ENCODE results near the gene CDCP1. TPM values are rescaled to one million over a fixed set of nuclear protein-coding genes. Genes with fewer than 3 reads are reported as not detected.
A peak's percentile ranks its signal among the peaks of the same experiment; 100 is the strongest.

Gene CDCP1
- total RNA-seq, 5 donors from 2014 or later (not counting 1 experiment from before 2014, with no cell fraction given) = 0.36 to 1.7 (median 0.55) TPM

- DNase-seq (peak; percentile 64 to 85 (median 73)), ATAC-seq (replicated peaks in 1 of 4) (peak; percentile 100)
- CTCF ChIA-PET = interaction anchor here (0.5 to 1.7 kb wide), 5 partner anchors 42 to 767 kb away, joined by 3 to 6 read pairs (median 4); no protein-coding TSS in a partner anchor
- H3K27ac Mint-ChIP-seq = peak overlapping the region; percentile 92 to 95
- H3K4me3 Mint-ChIP-seq = peak overlapping the region; percentile 48 to 69 (median 64)
- POLR2A ChIA-PET = no interaction called here
- H3K4me1 Mint-ChIP-seq = peaks cover 24 to 31% (median 30%) of the 10 kb centered on the region in 3 donors
- H3K4me1 ChIP-seq (ENCODE audit: control insufficient read depth in 1 of 2, extremely low read depth in 1 of 2, insufficient read depth in 2 of 2, low read length in 2 of 2) = peaks cover 16 to 17% of the 10 kb centered on the region in 2 experiments
- no peaks in the 10 kb centered on the region for H3K36me3 ChIP-seq (ENCODE audit: control insufficient read depth in 2 of 2, extremely low read depth in 1 of 2, insufficient read depth in 1 of 2, low read length in 1 of 2)
- H3K9me3 Mint-ChIP-seq = peaks cover 0 to 6% (median 0%) of the 10 kb centered on the region in 3 donors
- H3K27ac ChIP-seq (ENCODE audit: low read length) = peak overlapping the region; percentile 62
- H3K27me3 Mint-ChIP-seq = peaks cover 0 to 2% of the 10 kb centered on the region in 2 donors
- no peaks in the 10 kb centered on the region for H3K36me3 Mint-ChIP-seq
- peaks cover 0 to 3% of the 10 kb centered on the region in 2 experiments for H3K27me3 ChIP-seq (replicated peaks in 1 of 2; ENCODE audit: control insufficient read depth in 2 of 2, extremely low read depth in 1 of 2, insufficient read depth in 2 of 2, low read length in 1 of 2)
- no peaks in the 10 kb centered on the region for H3K9me3 ChIP-seq
- H3K4me3 ChIP-seq (ENCODE audit: control insufficient read depth in 1 of 2, extremely low read depth in 1 of 2, low read length in 1 of 2) = peak overlapping the region; percentile 15 to 26
- 2% methylated on average over 16 of the region's 23 CpGs for WGBS (ENCODE audit: insufficient coverage)
Measured at GRCh38 chr3:45167011-45167911, 21.1 kb upstream of the CDCP1 start.

- DNase-seq (no peak), ATAC-seq (replicated peaks in 1 of 4) (no peak)
- no peaks in the 10 kb centered on the region for H3K9me3 ChIP-seq
- WGBS (ENCODE audit: insufficient coverage) = 95% methylated on average over 2 of the region's 3 CpGs
- peaks cover 16 to 17% of the 10 kb centered on the region in 2 experiments for H3K4me1 ChIP-seq (ENCODE audit: control insufficient read depth in 1 of 2, extremely low read depth in 1 of 2, insufficient read depth in 2 of 2, low read length in 2 of 2)
- H3K4me3 ChIP-seq (ENCODE audit: control insufficient read depth in 1 of 2, extremely low read depth in 1 of 2, low read length in 1 of 2) = no peak overlapping the region
- peak overlapping the region; percentile 62 for H3K27ac ChIP-seq (ENCODE audit: low read length)
- Mint-ChIP-seq H3K27ac (peak overlapping the region; percentile 92 to 95), H3K27me3 (peaks cover 0 to 4% of the 10 kb centered on the region in 2 donors), H3K36me3 (no peaks in the 10 kb centered on the region), H3K9me3 (peaks cover 0 to 6% (median 0%) of the 10 kb centered on the region in 3 donors), H3K4me3 (no peak overlapping the region), H3K4me1 (peaks cover 24 to 31% (median 30%) of the 10 kb centered on the region in 3 donors)
- CTCF ChIA-PET = interaction anchor here in 1 of 2 donors (1.7 kb wide), 1 partner anchor 125 kb away, joined by 6 read pairs; no protein-coding TSS in a partner anchor
- H3K27me3 ChIP-seq (replicated peaks in 1 of 2; ENCODE audit: control insufficient read depth in 2 of 2, extremely low read depth in 1 of 2, insufficient read depth in 2 of 2, low read length in 1 of 2) = peaks cover 0 to 3% of the 10 kb centered on the region in 2 experiments
- POLR2A ChIA-PET = no interaction called here
- no peaks in the 10 kb centered on the region for H3K36me3 ChIP-seq (ENCODE audit: control insufficient read depth in 2 of 2, extremely low read depth in 1 of 2, insufficient read depth in 1 of 2, low read length in 1 of 2)
Measured at GRCh38 chr3:45166321-45166879, 20.2 kb upstream of the CDCP1 start.

- POLR2A ChIA-PET = no interaction called here
- H3K4me3 Mint-ChIP-seq = no peak overlapping the region
- peaks cover 24 to 30% (median 25%) of the 10 kb centered on the region in 3 donors for H3K4me1 Mint-ChIP-seq
Measured at GRCh38 chr3:45165497-45166283, 19.5 kb upstream of the CDCP1 start.

GRCh38 chr3:45164056-45164455 lies 17.9 kb upstream of the CDCP1 start:
- no peak for DNase-seq
- no peak overlapping the region for H3K27ac ChIP-seq (ENCODE audit: low read length)
- no peak for ATAC-seq (replicated peaks in 1 of 4)
- Mint-ChIP-seq H3K27ac (no peak overlapping the region), H3K36me3 (no peaks in the 10 kb centered on the region), H3K27me3 (peaks cover 2 to 4% of the 10 kb centered on the region in 2 donors), H3K9me3 (peaks cover 0 to 6% (median 0%) of the 10 kb centered on the region in 3 donors), H3K4me3 (no peak overlapping the region), H3K4me1 (peaks cover 15 to 24% (median 24%) of the 10 kb centered on the region in 3 donors)
- H3K4me3 ChIP-seq (ENCODE audit: control insufficient read depth in 1 of 2, extremely low read depth in 1 of 2, low read length in 1 of 2) = no peak overlapping the region
- no peaks in the 10 kb centered on the region for H3K9me3 ChIP-seq
- no peaks in the 10 kb centered on the region for H3K36me3 ChIP-seq (ENCODE audit: control insufficient read depth in 2 of 2, extremely low read depth in 1 of 2, insufficient read depth in 1 of 2, low read length in 1 of 2)
- H3K4me1 ChIP-seq (ENCODE audit: control insufficient read depth in 1 of 2, extremely low read depth in 1 of 2, insufficient read depth in 2 of 2, low read length in 2 of 2) = peaks cover 14 to 17% of the 10 kb centered on the region in 2 experiments
- WGBS (ENCODE audit: insufficient coverage) = 100% methylated on average over 1 of the region's 4 CpGs
- CTCF ChIA-PET = interaction anchor here in 1 of 2 donors (0.6 kb wide), 1 partner anchor 177 kb away, joined by 8 read pairs; no protein-coding TSS in a partner anchor
- POLR2A ChIA-PET = interaction anchor here in 1 of 2 donors (0.6 kb wide), 1 partner anchor 21 kb away, joined by 3 read pairs; no protein-coding TSS in a partner anchor
- H3K27me3 ChIP-seq (replicated peaks in 1 of 2; ENCODE audit: control insufficient read depth in 2 of 2, extremely low read depth in 1 of 2, insufficient read depth in 2 of 2, low read length in 1 of 2) = peaks cover 0 to 3% of the 10 kb centered on the region in 2 experiments

More at GRCh38 chr3:45165497-45166283, 19.5 kb upstream of the CDCP1 start:
- CTCF ChIA-PET = no interaction called here
- no peak for ATAC-seq (replicated peaks in 1 of 4)
- no peak overlapping the region for H3K4me3 ChIP-seq (ENCODE audit: control insufficient read depth in 1 of 2, extremely low read depth in 1 of 2, low read length in 1 of 2)
- no peaks in the 10 kb centered on the region for H3K9me3 ChIP-seq
- H3K36me3 ChIP-seq (ENCODE audit: control insufficient read depth in 2 of 2, extremely low read depth in 1 of 2, insufficient read depth in 1 of 2, low read length in 1 of 2) = no peaks in the 10 kb centered on the region
- no peak overlapping the region for H3K27ac ChIP-seq (ENCODE audit: low read length)
- no peak for DNase-seq
- Mint-ChIP-seq H3K27ac (no peak overlapping the region), H3K9me3 (peaks cover 0 to 6% (median 0%) of the 10 kb centered on the region in 3 donors), H3K27me3 (peaks cover 2 to 4% of the 10 kb centered on the region in 2 donors), H3K36me3 (no peaks in the 10 kb centered on the region)
- H3K27me3 ChIP-seq (replicated peaks in 1 of 2; ENCODE audit: control insufficient read depth in 2 of 2, extremely low read depth in 1 of 2, insufficient read depth in 2 of 2, low read length in 1 of 2) = peaks cover 0 to 3% of the 10 kb centered on the region in 2 experiments
- peaks cover 16 to 17% of the 10 kb centered on the region in 2 experiments for H3K4me1 ChIP-seq (ENCODE audit: control insufficient read depth in 1 of 2, extremely low read depth in 1 of 2, insufficient read depth in 2 of 2, low read length in 2 of 2)
- no CpG with 5 or more reads among the region's 10 CpGs for WGBS (ENCODE audit: insufficient coverage)

GRCh38 chr3:45163481-45163880 lies 17.3 kb upstream of the CDCP1 start:
- ChIA-PET CTCF (no interaction called here), POLR2A (no interaction called here)
- Histone ChIP-seq H3K4me3 (ENCODE audit: control insufficient read depth in 1 of 2, extremely low read depth in 1 of 2, low read length in 1 of 2) (no peak overlapping the region), H3K36me3 (ENCODE audit: control insufficient read depth in 2 of 2, extremely low read depth in 1 of 2, insufficient read depth in 1 of 2, low read length in 1 of 2) (no peaks in the 10 kb centered on the region), H3K27ac (ENCODE audit: low read length) (no peak overlapping the region), H3K27me3 (replicated peaks in 1 of 2; ENCODE audit: control insufficient read depth in 2 of 2, extremely low read depth in 1 of 2, insufficient read depth in 2 of 2, low read length in 1 of 2) (peaks cover 0 to 3% of the 10 kb centered on the region in 2 experiments), H3K9me3 (no peaks in the 10 kb centered on the region), H3K4me1 (ENCODE audit: control insufficient read depth in 1 of 2, extremely low read depth in 1 of 2, insufficient read depth in 2 of 2, low read length in 2 of 2) (peaks cover 14 to 17% of the 10 kb centered on the region in 2 experiments)
- Mint-ChIP-seq H3K9me3 (peaks cover 0 to 6% (median 0%) of the 10 kb centered on the region in 3 donors), H3K27me3 (peaks cover 2 to 4% of the 10 kb centered on the region in 2 donors), H3K36me3 (no peaks in the 10 kb centered on the region), H3K4me1 (peaks cover 15 to 24% (median 24%) of the 10 kb centered on the region in 3 donors), H3K27ac (no peak overlapping the region), H3K4me3 (no peak overlapping the region)
- ATAC-seq (replicated peaks in 1 of 4) = no peak
- DNase-seq = no peak
- 46% methylated on average over 2 of the region's 6 CpGs for WGBS (ENCODE audit: insufficient coverage)
